ENCODE measurements around the gene CHST8.

The CHST8 gene

DNA sequence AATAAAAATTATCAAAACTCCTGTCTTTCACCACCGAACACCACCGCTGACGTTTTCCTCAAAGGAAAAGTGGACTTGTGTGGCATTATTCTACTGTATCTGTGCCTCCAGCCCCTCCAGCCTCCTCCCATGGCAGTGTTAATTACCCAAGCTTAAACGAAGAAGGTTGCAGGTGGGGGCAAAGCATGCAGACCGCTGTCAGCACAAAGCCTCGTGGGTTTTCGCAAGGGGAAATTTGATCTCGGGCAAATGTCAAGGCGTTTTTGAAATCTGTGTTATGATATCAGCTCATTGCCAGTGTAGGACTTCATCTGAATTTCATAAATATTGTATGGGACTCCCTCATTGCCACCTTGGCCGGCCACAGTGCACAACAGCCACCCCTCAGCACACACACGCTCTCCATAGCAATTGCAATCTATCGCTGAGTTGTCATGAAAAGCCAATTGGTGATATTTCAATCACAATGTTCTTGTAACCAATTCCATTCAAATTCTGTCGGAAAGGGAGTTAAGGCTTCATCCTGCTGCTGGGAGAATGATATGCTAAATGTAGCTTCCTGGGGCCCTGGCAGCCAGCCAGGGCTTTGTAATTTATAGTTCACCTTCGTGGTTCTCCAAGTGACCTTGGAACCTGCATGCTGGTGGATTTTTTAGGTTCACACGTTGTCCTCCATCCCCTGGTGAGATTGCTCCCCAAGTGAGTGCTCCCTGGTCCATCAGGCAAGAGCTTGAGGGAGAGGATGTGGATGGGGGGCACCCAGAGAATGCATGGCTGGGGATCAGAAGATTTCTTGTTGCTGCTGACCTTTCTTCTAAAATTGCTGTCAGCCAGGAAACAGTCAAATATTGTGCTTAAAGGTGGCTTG is 16.6 kb downstream of the CHST8 start:
- no peaks in the 10 kb centered on the region for H3K36me3 Mint-ChIP-seq (ENCODE audit: insufficient read depth)
- H3K27me3 Mint-ChIP-seq, result peaks cover 48% of the 10 kb centered on the region
- no peaks in the 10 kb centered on the region for H3K9me3 Mint-ChIP-seq
- H3K4me1 Mint-ChIP-seq, result no peaks in the 10 kb centered on the region
- ATAC-seq (replicated peaks; ENCODE audit: extremely low read depth, poor library complexity, severe bottlenecking) (no peak), DNase-seq (ENCODE audit: low spot score in 2 of 2) (no peak)
- H3K27ac Mint-ChIP-seq (ENCODE audit: low read depth), result no peak overlapping the region
- H3K4me3 Mint-ChIP-seq, result no peak overlapping the region

DNA sequence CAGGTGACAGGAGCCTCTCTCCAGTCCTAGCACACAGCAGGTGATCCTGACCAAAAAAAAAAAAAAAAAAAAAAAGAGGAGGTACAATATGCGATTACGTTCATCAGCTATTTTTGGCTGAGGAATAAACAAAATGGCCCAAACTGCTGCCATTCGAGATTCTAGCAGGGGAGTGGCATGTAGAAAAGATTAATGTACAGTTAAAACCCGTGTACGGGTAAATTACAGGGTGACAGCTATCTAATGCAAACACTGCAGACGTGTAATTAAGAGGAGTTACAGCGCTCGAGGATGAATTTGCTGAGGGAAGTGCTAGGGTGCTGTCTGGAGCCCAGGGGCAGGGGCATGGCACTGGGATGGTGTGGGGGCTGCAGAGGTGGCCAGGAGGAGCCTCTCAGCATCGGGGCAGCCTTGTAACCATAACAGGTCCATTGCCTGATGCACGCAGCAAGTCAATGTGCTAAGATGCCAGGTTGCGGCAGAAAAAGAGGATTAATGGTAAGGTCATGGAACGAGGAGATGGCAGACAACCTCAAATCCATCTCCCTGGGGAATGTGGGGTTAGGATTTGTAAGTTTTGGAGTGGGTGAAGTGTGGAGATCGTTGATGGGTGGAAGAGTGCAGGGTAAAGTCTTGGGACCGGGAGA is 17.4 kb downstream of the CHST8 start:
- Mint-ChIP-seq H3K9me3 (no peaks in the 10 kb centered on the region), H3K27ac (ENCODE audit: low read depth) (no peak overlapping the region), H3K36me3 (ENCODE audit: insufficient read depth) (no peaks in the 10 kb centered on the region), H3K4me1 (no peaks in the 10 kb centered on the region), H3K27me3 (peaks cover 40% of the 10 kb centered on the region), H3K4me3 (no peak overlapping the region)
- ATAC-seq (replicated peaks; ENCODE audit: extremely low read depth, poor library complexity, severe bottlenecking) (no peak), DNase-seq (ENCODE audit: low spot score in 2 of 2) (no peak)

DNA sequence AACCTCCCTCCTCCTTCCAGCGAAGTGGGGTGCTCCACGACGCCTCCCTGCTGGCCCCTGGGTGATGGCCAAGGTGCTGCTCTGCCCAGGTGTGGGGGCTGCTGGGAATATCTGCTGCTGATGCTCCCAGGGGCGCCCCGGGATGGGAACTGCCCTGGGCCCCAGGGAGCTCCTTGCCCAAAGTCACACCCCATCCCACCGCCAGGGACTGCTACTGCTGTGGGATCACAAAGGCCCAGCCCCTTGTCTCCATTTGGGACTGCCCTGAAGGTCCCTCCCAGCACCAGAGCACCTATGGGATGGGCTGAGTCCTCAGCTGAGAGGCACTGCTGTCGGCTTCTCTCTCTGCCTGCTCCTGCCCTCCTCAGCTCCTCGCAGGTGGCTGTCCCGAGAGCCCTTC is 19.0 kb downstream of the CHST8 start:
- Mint-ChIP-seq H3K4me1 (no peaks in the 10 kb centered on the region), H3K27ac (ENCODE audit: low read depth) (no peak overlapping the region), H3K27me3 (peaks cover 25% of the 10 kb centered on the region), H3K4me3 (no peak overlapping the region), H3K9me3 (no peaks in the 10 kb centered on the region), H3K36me3 (ENCODE audit: insufficient read depth) (no peaks in the 10 kb centered on the region)
- no peak for DNase-seq (ENCODE audit: low spot score in 2 of 2)
- no peak for ATAC-seq (replicated peaks; ENCODE audit: extremely low read depth, poor library complexity, severe bottlenecking)

DNA sequence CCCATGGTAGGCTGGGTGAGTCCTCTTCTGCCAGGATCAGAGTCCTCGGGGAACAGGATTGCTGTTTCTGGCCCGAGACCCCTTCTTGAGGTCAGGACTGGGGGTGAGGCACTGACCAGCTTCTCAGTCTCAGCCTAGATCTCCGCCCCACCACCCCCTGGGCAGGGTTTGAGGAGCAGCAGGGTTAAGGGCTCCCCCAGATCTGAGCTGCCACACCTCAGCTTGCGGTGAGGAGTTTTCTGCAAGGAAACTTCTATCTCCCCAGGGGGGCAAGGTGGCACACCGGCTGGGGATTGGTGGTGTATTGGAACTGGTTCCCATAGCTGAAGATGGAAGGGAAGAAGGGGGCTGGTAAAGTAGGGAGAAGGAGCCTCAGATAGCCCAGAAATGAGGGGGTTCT is 19.5 kb downstream of the CHST8 start:
- no peaks in the 10 kb centered on the region for H3K9me3 Mint-ChIP-seq
- H3K27ac Mint-ChIP-seq (ENCODE audit: low read depth), result no peak overlapping the region
- ATAC-seq (replicated peaks; ENCODE audit: extremely low read depth, poor library complexity, severe bottlenecking), result no peak
- no peaks in the 10 kb centered on the region for H3K36me3 Mint-ChIP-seq (ENCODE audit: insufficient read depth)
- no peak for DNase-seq (ENCODE audit: low spot score in 2 of 2)
- H3K4me1 Mint-ChIP-seq, result no peaks in the 10 kb centered on the region
- H3K27me3 Mint-ChIP-seq, result peaks cover 23% of the 10 kb centered on the region
- no peak overlapping the region for H3K4me3 Mint-ChIP-seq

DNA sequence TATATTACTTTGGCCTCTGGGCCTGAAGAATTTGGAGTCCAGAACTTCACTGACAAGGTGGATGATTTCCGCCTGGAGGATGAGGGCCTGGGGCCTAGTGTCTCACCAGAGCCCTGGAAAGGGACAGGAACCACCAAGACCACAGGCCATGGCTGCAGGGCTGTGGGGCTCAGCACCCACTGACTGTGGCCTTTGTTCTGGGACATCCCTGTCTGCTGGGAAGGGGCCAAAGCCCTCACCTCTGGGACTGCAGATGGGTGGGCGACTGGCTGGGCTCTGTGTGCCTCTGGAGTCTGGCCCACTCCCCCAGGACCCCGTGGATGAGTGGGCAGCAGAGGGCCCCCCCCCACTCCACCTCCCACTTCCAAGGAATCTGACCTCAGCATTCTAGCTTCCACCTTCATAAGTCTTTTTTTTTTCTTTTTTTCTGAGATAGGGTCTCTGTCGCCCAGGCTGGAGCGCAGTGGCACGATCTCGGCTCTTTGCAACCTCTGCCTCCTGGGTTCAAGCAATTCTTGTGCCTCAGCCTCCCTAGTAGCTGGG is 20.3 kb downstream of the CHST8 start:
- ATAC-seq (replicated peaks; ENCODE audit: extremely low read depth, poor library complexity, severe bottlenecking), result no peak
- Mint-ChIP-seq H3K4me3 (no peak overlapping the region), H3K9me3 (no peaks in the 10 kb centered on the region), H3K27ac (ENCODE audit: low read depth) (no peak overlapping the region), H3K27me3 (peaks cover 23% of the 10 kb centered on the region), H3K36me3 (ENCODE audit: insufficient read depth) (no peaks in the 10 kb centered on the region), H3K4me1 (no peaks in the 10 kb centered on the region)
- DNase-seq (ENCODE audit: low spot score in 2 of 2), result no peak

DNA sequence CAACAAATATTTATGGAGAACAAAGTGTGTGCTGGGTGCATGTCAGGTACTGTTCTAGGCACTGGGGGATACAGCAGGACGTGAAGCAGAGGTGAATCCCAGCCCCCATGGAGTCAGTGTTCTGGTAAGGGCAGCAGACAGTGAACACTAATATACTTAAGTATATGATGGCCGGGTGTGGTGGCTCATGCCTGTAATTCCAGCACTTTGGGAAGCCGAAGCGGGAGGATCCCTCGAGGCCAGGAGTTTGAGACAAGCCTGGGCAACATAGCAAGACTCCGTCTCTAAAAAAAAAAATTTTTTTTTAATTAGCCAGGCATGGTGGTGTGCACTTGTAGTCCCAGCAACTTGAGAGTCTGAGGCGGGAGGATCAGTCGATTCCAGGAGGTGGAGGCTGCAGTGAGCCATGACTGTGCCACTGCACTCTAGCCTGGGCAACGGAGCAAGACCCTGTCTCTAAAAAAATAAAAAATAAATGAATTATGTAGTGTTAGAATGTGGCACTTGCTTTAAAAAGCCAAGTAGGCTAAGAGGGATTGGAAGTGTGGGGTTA is 22.6 kb downstream of the CHST8 start:
- H3K9me3 Mint-ChIP-seq, result no peaks in the 10 kb centered on the region
- H3K4me3 Mint-ChIP-seq, result no peak overlapping the region
- ATAC-seq (replicated peaks; ENCODE audit: extremely low read depth, poor library complexity, severe bottlenecking) (no peak), DNase-seq (ENCODE audit: low spot score in 2 of 2) (no peak)
- no peaks in the 10 kb centered on the region for H3K4me1 Mint-ChIP-seq
- H3K36me3 Mint-ChIP-seq (ENCODE audit: insufficient read depth), result no peaks in the 10 kb centered on the region
- no peak overlapping the region for H3K27ac Mint-ChIP-seq (ENCODE audit: low read depth)
- H3K27me3 Mint-ChIP-seq, result peaks cover 4% of the 10 kb centered on the region

DNA sequence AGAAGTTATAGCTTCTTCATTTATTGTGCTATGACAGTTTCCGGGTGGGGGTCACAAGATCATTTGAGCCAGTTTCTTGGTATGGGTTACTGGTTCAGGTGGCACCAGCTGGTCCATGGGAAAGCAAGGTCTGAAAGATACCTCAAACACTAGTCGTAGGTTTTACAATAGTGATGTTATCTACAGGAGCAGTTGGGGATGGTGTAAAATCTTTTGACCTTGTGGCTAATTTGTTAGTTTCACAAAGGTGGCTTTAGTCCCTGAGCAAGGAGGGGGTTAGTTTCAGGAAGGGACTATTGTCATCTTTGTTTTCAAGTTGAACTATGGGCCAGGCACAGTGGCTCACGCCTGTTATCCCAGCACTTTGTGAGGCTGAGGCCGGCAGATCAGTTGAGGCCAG is 24.6 kb downstream of the CHST8 start:
- Mint-ChIP-seq H3K27me3 (peaks cover under 1% of the 10 kb centered on the region), H3K36me3 (ENCODE audit: insufficient read depth) (no peaks in the 10 kb centered on the region), H3K4me1 (no peaks in the 10 kb centered on the region), H3K27ac (ENCODE audit: low read depth) (no peak overlapping the region), H3K9me3 (no peaks in the 10 kb centered on the region), H3K4me3 (no peak overlapping the region)
- ATAC-seq (replicated peaks; ENCODE audit: extremely low read depth, poor library complexity, severe bottlenecking) (no peak), DNase-seq (ENCODE audit: low spot score in 2 of 2) (no peak)

DNA sequence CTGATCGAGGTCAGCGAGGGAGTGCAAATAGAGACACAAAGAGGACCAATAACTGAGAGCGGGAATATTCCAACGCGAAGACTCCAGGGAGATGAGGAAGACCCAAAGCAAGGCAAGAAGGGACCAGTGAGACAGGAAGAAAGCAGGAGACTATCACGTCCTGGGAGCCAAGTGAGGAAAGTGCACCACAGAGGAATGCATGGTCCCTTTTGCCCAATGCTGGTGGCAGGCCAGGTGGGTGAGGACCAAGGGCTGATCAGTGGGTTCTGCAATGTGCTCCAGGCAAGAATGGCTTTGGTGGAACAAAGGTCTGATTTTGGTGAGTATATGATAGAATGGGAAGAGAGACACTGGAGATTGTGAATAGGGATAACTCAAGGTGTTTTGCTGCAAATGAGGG is 25.4 kb downstream of the CHST8 start:
- no peak for DNase-seq (ENCODE audit: low spot score in 2 of 2)
- no peak overlapping the region for H3K27ac Mint-ChIP-seq (ENCODE audit: low read depth)
- no peaks in the 10 kb centered on the region for H3K9me3 Mint-ChIP-seq
- H3K36me3 Mint-ChIP-seq (ENCODE audit: insufficient read depth), result no peaks in the 10 kb centered on the region
- no peaks in the 10 kb centered on the region for H3K4me1 Mint-ChIP-seq
- peaks cover 9% of the 10 kb centered on the region for H3K27me3 Mint-ChIP-seq
- ATAC-seq (replicated peaks; ENCODE audit: extremely low read depth, poor library complexity, severe bottlenecking), result no peak
- H3K4me3 Mint-ChIP-seq, result no peak overlapping the region

DNA sequence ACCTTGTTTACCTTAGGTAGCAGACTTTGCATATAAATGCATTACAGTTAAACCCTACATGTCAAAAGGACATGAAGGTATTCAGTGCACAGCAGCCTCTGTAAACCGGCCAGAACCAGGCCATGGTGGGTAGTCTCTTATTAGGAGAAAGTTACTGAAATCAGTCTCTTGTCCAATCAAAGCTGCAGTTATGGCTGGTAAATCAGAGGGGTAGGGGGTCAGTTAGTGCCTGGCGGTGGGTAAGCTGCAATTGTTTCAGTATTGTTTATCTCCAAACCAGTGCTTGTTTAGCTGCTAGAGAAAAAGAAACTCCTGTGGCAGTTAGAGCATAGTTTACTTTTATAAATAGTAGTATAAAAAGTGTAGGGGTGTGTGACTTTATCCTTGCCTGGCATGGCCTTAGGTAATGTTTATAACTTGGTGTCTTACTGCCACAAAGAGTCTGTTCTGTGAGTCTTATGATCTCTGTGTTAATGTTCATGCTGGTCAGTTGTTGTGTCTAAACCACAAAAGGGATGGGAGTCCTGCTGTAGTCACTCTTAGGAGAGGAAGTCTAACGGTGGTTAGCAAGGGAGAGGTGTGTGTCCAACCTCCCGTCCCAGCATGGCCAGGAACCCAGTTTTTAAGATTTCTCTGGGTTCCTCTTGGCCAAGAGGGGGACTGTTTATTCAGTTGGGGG is 28.0 kb downstream of the CHST8 start:
- no peak overlapping the region for H3K4me3 Mint-ChIP-seq
- no peak overlapping the region for H3K27ac Mint-ChIP-seq (ENCODE audit: low read depth)

DNA sequence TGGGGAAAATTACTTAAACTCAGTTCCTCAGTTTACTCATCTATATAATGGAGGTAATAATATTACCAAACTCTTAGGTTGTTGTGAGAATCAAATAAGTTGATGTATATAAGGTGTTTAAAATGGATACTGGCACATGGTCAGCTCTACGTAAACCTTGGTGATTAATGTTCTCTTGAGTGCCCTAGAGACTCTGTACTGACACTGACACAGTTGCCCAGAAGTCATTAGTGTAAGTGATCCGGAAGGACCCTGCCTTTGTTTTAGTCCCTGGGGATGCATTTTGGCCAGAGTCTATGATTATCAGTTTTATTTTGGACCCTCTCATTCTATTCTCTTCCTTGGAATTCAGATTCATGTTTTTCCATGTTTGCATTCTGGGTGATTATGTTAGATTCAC is 31.9 kb downstream of the CHST8 start:
- Mint-ChIP-seq H3K9me3 (no peaks in the 10 kb centered on the region), H3K27ac (ENCODE audit: low read depth) (no peak overlapping the region), H3K4me1 (no peaks in the 10 kb centered on the region), H3K4me3 (no peak overlapping the region), H3K27me3 (peaks cover 41% of the 10 kb centered on the region), H3K36me3 (ENCODE audit: insufficient read depth) (peaks cover 1% of the 10 kb centered on the region)
- no peak for DNase-seq (ENCODE audit: low spot score in 2 of 2)
- ATAC-seq (replicated peaks; ENCODE audit: extremely low read depth, poor library complexity, severe bottlenecking), result no peak

More for the DNA sequence above, 28.0 kb downstream of the CHST8 start:
- Mint-ChIP-seq H3K9me3 (no peaks in the 10 kb centered on the region), H3K36me3 (ENCODE audit: insufficient read depth) (no peaks in the 10 kb centered on the region), H3K27me3 (peaks cover 25% of the 10 kb centered on the region), H3K4me1 (no peaks in the 10 kb centered on the region)
- no peak for DNase-seq (ENCODE audit: low spot score in 2 of 2)
- no peak for ATAC-seq (replicated peaks; ENCODE audit: extremely low read depth, poor library complexity, severe bottlenecking)

DNA sequence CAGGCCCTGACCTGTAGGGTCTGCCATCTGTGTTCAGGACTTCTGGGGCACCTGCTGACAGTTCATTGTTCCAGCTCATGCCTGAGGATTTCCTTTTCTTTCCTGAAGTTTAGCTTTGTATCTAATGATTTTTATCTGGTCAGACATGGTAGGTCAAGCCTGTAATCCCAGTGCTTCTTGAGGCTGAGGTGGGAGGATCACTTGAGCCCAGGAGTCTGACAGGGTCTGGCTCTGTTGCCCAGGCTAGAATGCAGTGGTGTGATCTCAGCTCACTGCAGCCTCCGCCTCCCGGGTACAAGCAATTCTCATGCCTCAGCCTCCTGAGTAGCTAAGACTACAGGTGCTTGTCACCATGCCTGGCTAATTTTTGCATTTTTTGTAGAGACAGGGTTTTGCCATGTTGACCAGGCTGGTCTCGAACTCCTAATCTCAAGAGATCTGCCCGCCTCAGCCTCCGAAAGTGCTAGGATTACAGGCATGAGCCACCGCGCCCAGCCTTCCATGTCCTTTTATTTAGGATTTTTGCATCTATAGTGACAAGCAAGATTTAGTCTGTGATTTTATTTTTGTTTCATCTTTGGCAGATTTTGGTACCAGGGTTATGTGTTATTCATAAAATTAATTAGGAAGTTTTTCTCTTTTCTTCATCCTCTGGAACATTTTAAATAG is 33.2 kb downstream of the CHST8 start:
- DNase-seq (ENCODE audit: low spot score in 2 of 2) (no peak), ATAC-seq (replicated peaks; ENCODE audit: extremely low read depth, poor library complexity, severe bottlenecking) (no peak)
- Mint-ChIP-seq H3K27ac (ENCODE audit: low read depth) (no peak overlapping the region), H3K27me3 (peaks cover 41% of the 10 kb centered on the region), H3K4me1 (no peaks in the 10 kb centered on the region), H3K36me3 (ENCODE audit: insufficient read depth) (peaks cover 1% of the 10 kb centered on the region), H3K4me3 (no peak overlapping the region), H3K9me3 (no peaks in the 10 kb centered on the region)

DNA sequence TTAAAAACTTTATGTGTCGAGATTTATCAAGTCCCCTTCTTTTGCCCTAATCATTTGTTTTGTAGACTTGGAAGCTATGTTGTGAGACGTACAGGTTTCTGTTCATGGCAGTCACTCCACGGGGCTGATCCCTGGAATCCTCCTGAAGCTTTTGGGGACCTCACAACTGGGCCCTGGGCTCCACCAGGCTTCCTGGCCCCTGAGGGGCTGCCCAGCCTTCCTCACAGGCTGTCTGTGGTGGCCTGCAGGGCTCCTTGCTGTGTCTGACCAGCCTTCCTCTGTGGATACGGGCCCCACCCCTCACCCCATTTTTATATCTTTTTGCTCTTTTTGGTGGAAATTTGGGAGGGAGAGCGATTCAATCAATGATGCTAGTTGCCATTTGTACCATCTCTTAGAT is 38.1 kb downstream of the CHST8 start:
- ATAC-seq (replicated peaks; ENCODE audit: extremely low read depth, poor library complexity, severe bottlenecking) (no peak), DNase-seq (ENCODE audit: low spot score in 2 of 2) (no peak)
- Mint-ChIP-seq H3K9me3 (no peaks in the 10 kb centered on the region), H3K4me3 (no peak overlapping the region), H3K36me3 (ENCODE audit: insufficient read depth) (peaks cover 1% of the 10 kb centered on the region), H3K27ac (ENCODE audit: low read depth) (no peak overlapping the region), H3K4me1 (no peaks in the 10 kb centered on the region), H3K27me3 (peaks cover 25% of the 10 kb centered on the region)
